K562 (cell line): ENCODE measurements around the gene SLC41A3. TPM values are rescaled to one million over a fixed set of nuclear protein-coding genes. Genes with fewer than 3 reads are reported as not detected.
A peak's percentile ranks its signal among the peaks of the same experiment; 100 is the strongest.

ENCODE experiments used
- ATAC-seq: fragments of 200-7000 bp; cut with Tn5 transposase; 3 replicates; pipeline ENCODE4 v1.9.1; 2020; ENCODE audit warnings: moderate library complexity
- BruUV-seq: library from RNA; stranded (reverse); fragments of 400-500 nt; replicated peaks from 2 replicates; lab custom pipeline; 2021; lab: Mats Ljungman, UMichigan
- CTCF ChIA-PET: fragments of 300-600 bp; formaldehyde crosslinking; extraction: SDS; loops from one replicate; lab custom pipeline; 2021; ENCODE audit warnings: low intra/inter-chr PET ratio; lab: Yijun Ruan, JAX
- POLR2A ChIA-PET: fragments of 300-600, 350-650 bp; sonication (Branson Sonifier 250); formaldehyde crosslinking; extraction: SDS; loops from one replicate; lab custom pipeline; 2021; ENCODE audit warnings: antibody characterized with exemption, inconsistent platforms; lab: Yijun Ruan, JAX
- DNase-seq, 4 experiments: peaks; one replicate each; pipeline versions ENCODE4 v3.0.0 to v3.0.0-alpha.2; 2011 to 2018; ENCODE audit warnings: low spot score in 3 of 4, mixed read lengths in 3 of 4; ENCODE audit errors: extremely low read depth in 1 of 4
- FAIRE-seq: peaks from 2 replicates; lab custom pipeline; 2011; peaks lifted over from hg19 to GRCh38; lab: Jason Lieb, UNC
- H2AFZ ChIP-seq: 2 replicates; pipeline ENCODE4 v1.6.0; 2011; ENCODE audit warnings: low read depth, low read length, control low read depth, inconsistent platforms
- H3K27ac ChIP-seq: fragments of 200-600 bp; 3 replicates; pipeline ENCODE4 v1.8.0; 2011; ENCODE audit warnings: low read depth, mild to moderate bottlenecking, control low read depth, inconsistent platforms, low read length, moderate library complexity, mixed read lengths; ENCODE audit errors: extremely low read depth
- H3K27me3 ChIP-seq, 2 experiments: fragments of 300-600 bp in 1 of 2; 2 replicates in 1 of 2; 3 replicates in 1 of 2; pipeline versions ENCODE4 v1.6.0 to v1.8.0; 2011; ENCODE audit warnings: inconsistent platforms in 2 of 2, low read length in 2 of 2, mild to moderate bottlenecking in 1 of 2, mixed read lengths in 1 of 2, moderate library complexity in 1 of 2; ENCODE audit not compliant: control insufficient read depth in 2 of 2, insufficient read depth in 2 of 2
- H3K36me3 ChIP-seq: fragments of 300-600 bp; 3 replicates; pipeline ENCODE4 v1.8.0; 2011; ENCODE audit warnings: mild to moderate bottlenecking, low read length, inconsistent platforms; ENCODE audit not compliant: control insufficient read depth, insufficient read depth
- H3K4me1 ChIP-seq, 2 experiments: fragments of 200-600 bp in 1 of 2; replicated peaks in 1 of 2; 2 replicates in 1 of 2; 3 replicates in 1 of 2; pipeline versions ENCODE4 v1.5.1 to v1.8.0; 2011; ENCODE audit warnings: inconsistent platforms in 2 of 2, low read length in 2 of 2, mild to moderate bottlenecking in 1 of 2, mixed read lengths in 1 of 2, moderate library complexity in 1 of 2; ENCODE audit not compliant: control insufficient read depth in 2 of 2, insufficient read depth in 2 of 2
- H3K4me2 ChIP-seq: 2 replicates; pipeline ENCODE4 v1.6.1; 2011; ENCODE audit warnings: low read length, control low read depth, inconsistent platforms, mixed read lengths; ENCODE audit not compliant: insufficient read depth
- H3K4me3 ChIP-seq: fragments of 200-600 bp; sonication (generic), shearing (Covaris generic); 2 replicates; pipeline ENCODE4 v1.5.1; 2016; ENCODE audit warnings: control low read depth, inconsistent platforms
- H3K79me2 ChIP-seq: fragments of 200-600 bp; 3 replicates; pipeline ENCODE4 v1.8.0; 2011; ENCODE audit warnings: low read length, inconsistent platforms; ENCODE audit not compliant: control insufficient read depth, insufficient read depth
- H3K9ac ChIP-seq, 2 experiments: 2 replicates each; pipeline versions ENCODE4 v1.6.0 to v1.6.1; 2011; ENCODE audit warnings: low read depth in 2 of 2, low read length in 2 of 2, control low read depth in 1 of 2, inconsistent platforms in 1 of 2, mild to moderate bottlenecking in 1 of 2, mixed read lengths in 1 of 2; ENCODE audit not compliant: insufficient read depth in 1 of 2
- H3K9me1 ChIP-seq: one replicate; pipeline ENCODE4 v1.6.0; 2011; ENCODE audit warnings: inconsistent platforms, mild to moderate bottlenecking, low read length, moderate library complexity; ENCODE audit not compliant: control insufficient read depth, insufficient read depth
- H3K9me3 ChIP-seq: replicated peaks from 2 replicates; pipeline ENCODE4 v1.5.1; 2011; ENCODE audit warnings: low read depth, low read length, inconsistent platforms; ENCODE audit not compliant: control insufficient read depth, insufficient read depth
- H4K20me1 ChIP-seq: replicated peaks from 2 replicates; pipeline ENCODE4 v1.6.1; 2011; ENCODE audit warnings: low read length, inconsistent platforms, mixed read lengths; ENCODE audit not compliant: control insufficient read depth, insufficient read depth
- CREB3L1 ChIP-seq: fragments of 450-650 bp; IDR thresholded peaks from 2 replicates; pipeline ENCODE4 v1.6.1; 2014; ENCODE audit warnings: low read depth, mild to moderate bottlenecking, moderate library complexity, borderline replicate concordance
- FOXK2 ChIP-seq, 2 experiments: fragments of 450-650 bp; IDR thresholded peaks in 1 of 2; conservative IDR thresholded peaks in 1 of 2; 2 replicates each; pipeline ENCODE4 v1.6.1; 2016; ENCODE audit warnings: low read depth in 2 of 2, mild to moderate bottlenecking in 1 of 2
- GMEB1 ChIP-seq: fragments of 250-450 bp; sonication (Bioruptor Pico); IDR thresholded peaks from 2 replicates; pipeline ENCODE4 v1.4.0; 2020; ENCODE audit warnings: mild to moderate bottlenecking
- HNRNPLL ChIP-seq: fragments of 200-400 bp; formaldehyde crosslinking; IDR thresholded peaks from 2 replicates; pipeline ENCODE4 v1.6.1; 2017; ENCODE audit warnings: low read length, low read depth, mild to moderate bottlenecking; ENCODE audit not compliant: poor library complexity, severe bottlenecking
- ILK ChIP-seq: fragments of 450-650 bp; IDR thresholded peaks from 2 replicates; pipeline ENCODE4 v1.6.1; 2016; ENCODE audit warnings: missing genetic modification characterization, low read depth, mild to moderate bottlenecking, missing compliant biosample characterization, moderate library complexity, borderline replicate concordance
- NFYB ChIP-seq: IDR thresholded peaks from 2 replicates; pipeline ENCODE4 v1.6.1; 2011; ENCODE audit warnings: mild to moderate bottlenecking, moderate library complexity; ENCODE audit not compliant: insufficient read length; ENCODE audit errors: extremely low read depth
- PCBP1 ChIP-seq: fragments of 200-400 bp; formaldehyde crosslinking; IDR thresholded peaks from 2 replicates; pipeline ENCODE4 v1.6.1; 2018; ENCODE audit warnings: mild to moderate bottlenecking, low read depth, low read length; ENCODE audit not compliant: poor library complexity, severe bottlenecking
- PHTF2 ChIP-seq: fragments of 250-450 bp; sonication (Bioruptor Pico); IDR thresholded peaks from 2 replicates; pipeline ENCODE4 v1.5.0; 2021; ENCODE audit warnings: mild to moderate bottlenecking
- SMARCA4 ChIP-seq: fragments of 450-650 bp; IDR thresholded peaks from 2 replicates; pipeline ENCODE4 v1.6.1; 2016
- TEAD1 ChIP-seq, 2 experiments: fragments of 450-650 bp in 1 of 2; sonication (generic) in 1 of 2; formaldehyde crosslinking; IDR thresholded peaks; 2 replicates each; pipeline versions ENCODE4 v1.4.0 to v1.8.0; 2020 to 2022; ENCODE audit warnings: mild to moderate bottlenecking in 2 of 2, missing genetic modification reagents in 1 of 2
- YBX1 ChIP-seq: fragments of 450-650 bp; IDR thresholded peaks from 2 replicates; pipeline ENCODE4 v1.7.1; 2016; ENCODE audit warnings: mild to moderate bottlenecking
- ZMIZ1 ChIP-seq, 2 experiments: fragments of 150-350 bp in 1 of 2; IDR thresholded peaks; 2 replicates each; pipeline ENCODE4 v1.6.1; 2012 to 2016; ENCODE audit warnings: low read depth in 2 of 2, low read length in 2 of 2, mild to moderate bottlenecking in 1 of 2, moderate library complexity in 1 of 2
- WGBS: fragments of 100-300 bp; shearing (Covaris generic); methylation state at CpG from one replicate; pipeline ENCODE4 v1.1.6; 2016; ENCODE audit warnings: low coverage, mixed read lengths; ENCODE audit not compliant: insufficient coverage; ENCODE audit errors: missing lambda C conversion rate; 5-methylcytosine and 5-hydroxymethylcytosine counted together
- in situ Hi-C: fragments of 300-500 bp; cut with MboI; formaldehyde crosslinking; loops from 4 replicates; pipeline ENCODE4 v1.15.0; 2018; ENCODE audit warnings: inconsistent platforms, mixed read lengths
- intact Hi-C: fragments of 100-400 bp; cut with micrococcal nuclease; formaldehyde crosslinking; loops from 2 replicates; pipeline ENCODE4 v1.14.2; 2022
- polyA plus RNA-seq, 8 experiments: library from polyadenylated mRNA; depleted of rRNA in 4 of 8; stranded (reverse) in 5 of 8; unstranded in 3 of 8; fragments of >200 nt; fragmentation: Nextera tagmentation in 2 of 8; fragmentation: Illumina TruSeq in 1 of 8; extraction: Ambion mirVana in 2 of 8; extraction: Trizol in 1 of 8; gene quantifications; 2 replicates each; pipeline versions ENCODE4 v1.2.1 to v1.2.3, GENCODE V29; 2011 to 2014; ENCODE audit warnings: inconsistent platforms in 1 of 8, missing spikeins in 1 of 8
- total RNA-seq, 7 experiments: library from RNA; depleted of rRNA in 6 of 7; stranded (reverse); fragments of >200 nt in 6 of 7; fragmentation: Illumina TruSeq in 2 of 7; extraction: Trizol in 2 of 7; gene quantifications; 2 replicates each; pipeline versions ENCODE4 v1.2.1 to v1.2.3, GENCODE V29; 2011 to 2021; ENCODE audit warnings: low replicate concordance in 1 of 7

Gene SLC41A3
- total and polyA plus RNA-seq, 9 of the 15 experiments (the other 6 are each of a cell fraction or from before 2014, with no cell fraction given), result 4.1 to 20.7 (median 11.2) TPM

GRCh38 chr3:126100634-126101301 lies 16.8 kb upstream of the SLC41A3 start:
- H3K36me3 ChIP-seq, result no peaks in the 10 kb centered on the region
- peaks cover 0 to 31% of the 10 kb centered on the region in 2 experiments; a peak in 4 of 5 replicates for H3K27me3 ChIP-seq
- no peak for DNase-seq
- H3K79me2 ChIP-seq, result no peaks in the 10 kb centered on the region
- 0 out of 2 replicates have a peak overlapping the region, but pooled peaks have one; percentile 16 for H2AFZ ChIP-seq
- peaks cover 0 to 3% of the 10 kb centered on the region in 2 experiments; a peak in 2 of 5 replicates for H3K4me1 ChIP-seq
- no peaks in the 10 kb centered on the region for H3K9me3 ChIP-seq
- H3K9ac ChIP-seq, result no peak overlapping the region
- no peak for FAIRE-seq
- CTCF ChIA-PET, result no interaction called here
- ATAC-seq, result no peak
- 1% methylated on average over 14 of the region's 18 CpGs for WGBS
- no peak overlapping the region for H3K4me2 ChIP-seq
- no peak overlapping the region for H3K4me3 ChIP-seq
- H3K27ac ChIP-seq, result no peak overlapping the region
- POLR2A ChIA-PET, result no interaction called here
- in situ Hi-C loops (no loop called here), intact Hi-C loops (no loop called here)
- no TSS peak for BruUV-seq
- no peaks in the 10 kb centered on the region for H3K9me1 ChIP-seq
- no peaks in the 10 kb centered on the region for H4K20me1 ChIP-seq
- no peak for TF ChIP-seq ILK
- no peak for TF ChIP-seq ZMIZ1 (IDR thresholded peaks at IDR 0.05; ENCODE audit: low read depth in 2 of 2, low read length in 2 of 2)
- no peak for TF ChIP-seq SMARCA4
- no peak for TF ChIP-seq GMEB1 (CRISPR knock-in tag)
- no peak for TF ChIP-seq NFYB
- TF ChIP-seq TEAD1 (CRISPR knock-in tag; IDR thresholded peaks at IDR 0.05), result no peak
- TF ChIP-seq PCBP1, result no peak
- TF ChIP-seq PHTF2 (CRISPR knock-in tag), result no peak
- TF ChIP-seq HNRNPLL, result no peak
- TF ChIP-seq FOXK2 (conservative IDR thresholded peaks at IDR 0.05 in 1 of 2, IDR thresholded peaks at IDR 0.05 in 1 of 2; ENCODE audit: low read depth in 2 of 2), result no peak
- TF ChIP-seq YBX1, result no peak
- TF ChIP-seq CREB3L1, result no peak
